Stomach (tissue), 4 donors: Measurements from ENCODE around the gene PLSCR3.

Experiments used
- CTCF ChIP-seq, 7 experiments: fragments of 450-650 bp in 4 of 7; fragments of 200-600 bp in 3 of 7; sonication (generic) in 3 of 7; IDR thresholded peaks; one replicate each; pipeline ENCODE4 v1.5.1; 2016 to 2019; ENCODE audit warnings: antibody characterized with exemption in 7 of 7, control low read depth in 2 of 7, mild to moderate bottlenecking in 1 of 7
- EP300 ChIP-seq: sonication (generic); formaldehyde crosslinking; IDR thresholded peaks from one replicate; pipeline ENCODE4 v1.6.1; 2017; ENCODE audit warnings: antibody characterized with exemption

- TF ChIP-seq CTCF (IDR thresholded peaks at IDR 0.05) (no peak), EP300 (no peak)
Observed at GRCh38 chr17:7379134-7379533, 15.2 kb downstream of the PLSCR3 start.
